Cardiac muscle cell (in vitro differentiated cells and primary cell): ENCODE data around the gene UBL5. TPM values are rescaled to one million over a fixed set of nuclear protein-coding genes. Genes with fewer than 3 reads are reported as not detected.
A peak's percentile ranks its signal among the peaks of the same experiment; 100 is the strongest.

Experiments used
- DNase-seq, 2 donors: peaks; one replicate each; pipeline versions ENCODE4 v3.0.0 to v3.0.0-alpha.2; 2010 to 2017; ENCODE audit warnings: low read depth in 1 of 2, low spot score in 1 of 2
- H3K27ac ChIP-seq: fragments of 200-600 bp; sonication (generic); 2 replicates; pipeline ENCODE4 v1.5.1; 2016
- H3K27me3 ChIP-seq: fragments of 200-600 bp; sonication (generic); 2 replicates; pipeline ENCODE4 v1.6.0; 2016; ENCODE audit warnings: control low read depth
- H3K36me3 ChIP-seq: fragments of 200-600 bp; sonication (generic); 2 replicates; pipeline ENCODE4 v1.5.1; 2016; ENCODE audit warnings: control low read depth
- H3K4me1 ChIP-seq: fragments of 200-600 bp; sonication (generic); 2 replicates; pipeline ENCODE4 v1.8.1; 2017; ENCODE audit warnings: low read depth, mild to moderate bottlenecking, mixed run types
- H3K4me3 ChIP-seq: fragments of 200-600 bp; sonication (generic); 2 replicates; pipeline ENCODE4 v1.5.1; 2016; ENCODE audit warnings: mild to moderate bottlenecking
- H3K9me3 ChIP-seq: fragments of 200-600 bp; sonication (generic); 2 replicates; pipeline ENCODE4 v1.5.1; 2017; ENCODE audit warnings: low read depth, mild to moderate bottlenecking, control low read depth
- polyA plus RNA-seq: library from polyadenylated mRNA; unstranded; fragments of >200 nt; fragmentation: Nextera tagmentation; extraction: Ambion mirVana; gene quantifications from 2 replicates; pipeline ENCODE4 v1.2.1, GENCODE V29; 2016
- total RNA-seq: library from RNA; depleted of rRNA; stranded (reverse); fragments of >200 nt; gene quantifications from 2 replicates; pipeline ENCODE4 v1.2.3, GENCODE V29; 2016
- TF ChIP-seq, protein P1 (sequence below): IDR thresholded peaks from 2 replicates; pipeline ENCODE4 v1.5.1; 2012; ENCODE audit warnings: low read depth, mild to moderate bottlenecking, low read length

UBL5 gene
- total and polyA plus RNA-seq, 2 experiments from 2014 or later, result 511 to 943 TPM

DNA sequence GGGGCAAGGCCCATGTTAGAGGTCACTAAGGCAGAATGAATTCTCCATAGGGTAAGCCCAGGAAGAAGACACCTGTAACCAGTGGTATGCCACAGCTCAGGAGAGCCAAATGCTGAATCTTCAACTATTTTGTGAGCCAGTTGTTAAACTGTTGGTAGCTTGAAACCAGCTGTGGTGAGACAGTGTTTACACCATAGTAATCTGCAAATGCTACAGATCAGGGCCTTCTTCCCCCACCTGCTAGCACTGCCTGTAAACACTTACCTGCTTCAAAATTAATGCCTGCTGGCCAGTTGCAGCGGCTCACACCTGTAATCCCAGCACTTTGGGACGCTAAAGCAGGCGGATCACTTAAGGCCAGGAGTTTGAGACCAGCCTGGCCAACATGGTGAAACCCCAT, 20.9 kb upstream of the UBL5 start:
- H3K4me1 ChIP-seq, result no peaks in the 10 kb centered on the region
- peaks cover 21% of the 10 kb centered on the region for H3K36me3 ChIP-seq
- no peaks in the 10 kb centered on the region for H3K9me3 ChIP-seq
- DNase-seq, result no peak
- H3K27me3 ChIP-seq, result no peaks in the 10 kb centered on the region
- H3K27ac ChIP-seq, result no peak overlapping the region
- H3K4me3 ChIP-seq, result no peak overlapping the region
- TF ChIP-seq, protein P1, sequence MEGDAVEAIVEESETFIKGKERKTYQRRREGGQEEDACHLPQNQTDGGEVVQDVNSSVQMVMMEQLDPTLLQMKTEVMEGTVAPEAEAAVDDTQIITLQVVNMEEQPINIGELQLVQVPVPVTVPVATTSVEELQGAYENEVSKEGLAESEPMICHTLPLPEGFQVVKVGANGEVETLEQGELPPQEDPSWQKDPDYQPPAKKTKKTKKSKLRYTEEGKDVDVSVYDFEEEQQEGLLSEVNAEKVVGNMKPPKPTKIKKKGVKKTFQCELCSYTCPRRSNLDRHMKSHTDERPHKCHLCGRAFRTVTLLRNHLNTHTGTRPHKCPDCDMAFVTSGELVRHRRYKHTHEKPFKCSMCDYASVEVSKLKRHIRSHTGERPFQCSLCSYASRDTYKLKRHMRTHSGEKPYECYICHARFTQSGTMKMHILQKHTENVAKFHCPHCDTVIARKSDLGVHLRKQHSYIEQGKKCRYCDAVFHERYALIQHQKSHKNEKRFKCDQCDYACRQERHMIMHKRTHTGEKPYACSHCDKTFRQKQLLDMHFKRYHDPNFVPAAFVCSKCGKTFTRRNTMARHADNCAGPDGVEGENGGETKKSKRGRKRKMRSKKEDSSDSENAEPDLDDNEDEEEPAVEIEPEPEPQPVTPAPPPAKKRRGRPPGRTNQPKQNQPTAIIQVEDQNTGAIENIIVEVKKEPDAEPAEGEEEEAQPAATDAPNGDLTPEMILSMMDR, result no peak

DNA sequence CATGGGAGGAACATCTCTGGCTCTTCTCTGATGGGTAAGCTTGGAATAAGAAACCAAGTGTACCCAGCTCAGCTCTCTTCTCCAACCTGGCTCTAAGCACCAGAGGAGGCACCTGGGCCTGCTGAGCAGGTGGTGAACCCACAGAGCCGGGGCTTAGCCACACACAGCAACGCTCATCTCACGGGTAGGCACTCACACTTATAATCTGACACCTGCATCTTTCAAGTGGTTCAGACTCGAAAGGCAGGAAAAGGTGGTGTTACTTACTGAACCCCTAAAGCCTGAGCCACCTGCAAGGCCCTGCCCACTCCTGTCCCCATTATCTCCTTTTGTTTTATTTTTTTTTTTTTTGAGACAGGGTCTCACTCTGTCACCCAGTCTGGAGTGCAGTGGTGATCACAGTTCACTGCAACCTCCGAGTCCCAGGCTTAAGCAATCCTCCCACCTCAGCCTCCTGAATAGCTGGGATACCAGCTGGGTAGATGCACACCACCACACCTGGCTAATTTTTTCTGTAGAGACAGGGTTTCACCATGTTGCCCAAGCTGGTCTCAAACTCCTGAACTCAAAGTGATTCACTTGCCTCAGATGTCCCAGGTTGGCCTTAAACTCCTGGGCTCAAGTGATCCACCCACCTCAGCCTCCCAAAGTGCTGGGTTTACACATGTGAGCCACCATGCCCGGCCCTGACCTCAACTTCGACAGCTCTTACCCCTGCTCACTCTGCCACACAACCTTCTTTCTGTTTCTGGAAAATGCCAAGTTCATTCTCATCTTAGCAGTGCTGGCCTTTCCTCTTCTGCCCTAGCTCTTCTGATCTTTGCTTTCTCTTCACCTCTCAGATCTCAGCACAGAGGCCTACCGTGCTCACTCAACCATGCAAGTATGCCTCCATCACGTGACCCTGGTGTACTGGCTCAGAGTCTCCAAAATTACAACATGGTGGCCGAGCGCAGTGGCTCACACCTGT, 18.6 kb upstream of the UBL5 start:
- no peaks in the 10 kb centered on the region for H3K4me1 ChIP-seq
- no peak for DNase-seq
- TF ChIP-seq, protein P1, result no peak
- peaks cover 27% of the 10 kb centered on the region for H3K36me3 ChIP-seq
- H3K27me3 ChIP-seq, result no peaks in the 10 kb centered on the region
- no peaks in the 10 kb centered on the region for H3K9me3 ChIP-seq
- no peak overlapping the region for H3K27ac ChIP-seq
- no peak overlapping the region for H3K4me3 ChIP-seq

DNA sequence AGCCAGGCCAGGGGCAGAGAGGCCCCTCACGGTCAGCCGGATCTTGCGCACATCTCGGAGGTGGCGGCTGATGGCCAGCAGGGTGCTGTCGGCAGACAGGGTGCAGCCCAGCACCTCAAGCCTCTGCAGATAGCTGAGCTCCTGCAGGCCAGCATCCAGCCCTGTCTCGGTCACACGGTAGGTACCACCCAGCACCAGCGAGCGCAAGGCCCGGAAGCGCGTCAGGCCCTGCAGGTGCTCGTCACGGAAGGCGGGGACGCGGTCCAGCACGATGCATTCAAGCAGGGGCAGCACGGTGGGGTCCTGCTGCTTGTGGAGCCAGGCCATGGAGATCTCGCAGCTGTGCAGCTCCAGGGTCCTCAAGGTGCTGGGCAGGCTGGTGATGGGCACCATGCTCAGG, 16.6 kb upstream of the UBL5 start:
- Histone ChIP-seq H3K27ac (no peak overlapping the region), H3K4me3 (no peak overlapping the region), H3K9me3 (no peaks in the 10 kb centered on the region), H3K27me3 (no peaks in the 10 kb centered on the region), H3K4me1 (no peaks in the 10 kb centered on the region), H3K36me3 (peaks cover 27% of the 10 kb centered on the region)
- DNase-seq, result no peak
- TF ChIP-seq, protein P1, result no peak

DNA sequence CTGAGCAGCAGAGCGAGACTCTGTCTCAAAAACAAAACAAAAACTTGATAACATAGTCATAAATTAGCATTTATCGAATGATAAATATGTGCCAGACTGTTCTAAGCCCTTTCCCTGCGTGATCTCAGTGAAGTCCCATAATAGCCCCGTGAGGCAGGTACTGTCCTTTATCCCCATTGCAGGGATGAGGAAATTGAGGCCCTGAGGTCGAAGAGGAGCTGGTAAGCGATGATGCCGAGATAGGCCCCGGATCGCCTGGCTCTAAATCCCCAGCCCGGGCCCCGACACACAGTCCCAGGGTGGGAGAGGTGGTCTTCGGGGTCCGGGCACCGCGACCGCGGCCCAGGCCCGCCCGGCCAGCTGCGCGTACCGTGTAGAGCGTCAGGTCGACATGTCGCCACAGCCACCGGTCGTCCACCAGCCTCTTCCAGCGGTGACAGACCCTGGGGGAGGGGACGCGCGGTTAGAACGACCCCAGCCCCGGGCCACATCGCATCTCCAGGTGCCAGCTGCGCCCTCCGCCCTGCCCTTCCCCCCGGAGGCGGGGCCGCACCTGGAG, 9.5 kb upstream of the UBL5 start:
- TF ChIP-seq, protein P1, result no peak
- no peaks in the 10 kb centered on the region for H3K9me3 ChIP-seq
- H3K4me1 ChIP-seq, result peaks cover 9% of the 10 kb centered on the region
- peak overlapping the region; percentile 94 for H3K27ac ChIP-seq
- H3K27me3 ChIP-seq, result no peaks in the 10 kb centered on the region
- H3K4me3 ChIP-seq, result peak overlapping the region; percentile 86
- peaks cover 6% of the 10 kb centered on the region for H3K36me3 ChIP-seq
- DNase-seq, result no peak

DNA sequence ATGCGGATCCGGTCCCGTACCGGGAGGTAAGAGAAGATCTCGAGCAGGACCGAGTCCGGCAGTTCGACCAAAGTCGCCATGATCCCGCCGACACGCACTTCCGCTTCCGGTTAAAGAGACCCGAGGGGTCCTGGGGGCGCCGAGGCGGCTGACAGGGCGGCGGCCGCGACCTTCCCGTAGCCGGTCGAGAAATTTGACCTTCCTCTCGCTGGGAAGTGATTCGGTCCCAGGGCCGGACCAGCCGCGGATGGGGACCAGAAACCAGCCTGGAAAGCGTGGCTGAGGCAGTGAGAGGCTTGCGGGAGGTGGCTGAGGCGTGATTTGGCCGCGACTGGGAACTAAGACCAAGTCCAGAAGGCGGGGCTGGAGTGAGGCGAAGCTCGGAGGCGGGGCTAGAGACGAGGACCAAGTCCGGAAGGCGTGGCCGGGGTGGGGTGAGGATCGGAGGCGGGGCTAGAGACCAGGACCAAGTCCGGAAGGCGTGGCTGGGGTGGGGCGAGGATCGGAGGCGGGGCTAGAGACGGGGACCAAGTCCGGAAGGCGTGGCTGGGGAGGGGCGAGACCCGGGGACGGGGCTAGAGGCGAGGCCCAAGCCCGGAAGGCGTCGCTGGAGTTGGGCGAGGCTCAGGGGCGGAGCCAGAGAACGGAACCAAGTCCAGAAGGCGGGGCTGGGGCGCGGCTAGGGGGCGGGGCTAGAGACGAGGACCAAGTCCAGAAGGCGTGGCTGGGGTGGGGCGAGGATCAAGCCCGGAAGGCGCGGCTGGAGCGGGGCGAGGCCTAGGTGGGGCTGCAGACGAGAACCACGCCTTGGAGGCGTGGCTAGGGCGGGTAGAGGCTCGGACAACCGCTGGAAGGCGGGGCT, 8.8 kb upstream of the UBL5 start, which contains the start of gene FBXL12:
Gene FBXL12, minus strand, starts transcription at position 346 of the 862 bp plus-strand sequence. Its CDS starts 266 bp downstream, at position 80.
- peak; percentile 100 for DNase-seq
- Histone ChIP-seq H3K9me3 (no peaks in the 10 kb centered on the region), H3K4me3 (peak within 1 kb of the TSS; percentile 86), H3K27ac (peak within 1 kb of the TSS; percentile 94), H3K4me1 (peaks cover 9% of the 10 kb centered on the region), H3K27me3 (no peaks in the 10 kb centered on the region), H3K36me3 (peaks cover 2% of the 10 kb centered on the region)
- TF ChIP-seq, protein P1, result no peak
